GM13977 (cell line): ENCODE results near the gene CRHR1.

Source experiments
- DNase-seq: peaks from one replicate; pipeline ENCODE4 v3.0.0; 2012; ENCODE audit warnings: low spot score
- in situ Hi-C: fragments of 300-500 bp; cut with MboI; formaldehyde crosslinking; loops from one replicate; pipeline ENCODE4 v1.12.0; 2022; ENCODE audit warnings: low sequenced_read_pairs, low pct_unique_long_range_greater_than_20kb, mixed read lengths, inconsistent platforms; ENCODE audit not compliant: unreplicated experiment
- TF ChIP-seq, protein P1 (sequence below): IDR thresholded peaks from 2 replicates; pipeline ENCODE4 v1.5.1; 2012; ENCODE audit warnings: mild to moderate bottlenecking, control low read depth; ENCODE audit not compliant: insufficient read depth; ENCODE audit errors: extremely low read depth, missing control alignments

The CRHR1 gene

DNA sequence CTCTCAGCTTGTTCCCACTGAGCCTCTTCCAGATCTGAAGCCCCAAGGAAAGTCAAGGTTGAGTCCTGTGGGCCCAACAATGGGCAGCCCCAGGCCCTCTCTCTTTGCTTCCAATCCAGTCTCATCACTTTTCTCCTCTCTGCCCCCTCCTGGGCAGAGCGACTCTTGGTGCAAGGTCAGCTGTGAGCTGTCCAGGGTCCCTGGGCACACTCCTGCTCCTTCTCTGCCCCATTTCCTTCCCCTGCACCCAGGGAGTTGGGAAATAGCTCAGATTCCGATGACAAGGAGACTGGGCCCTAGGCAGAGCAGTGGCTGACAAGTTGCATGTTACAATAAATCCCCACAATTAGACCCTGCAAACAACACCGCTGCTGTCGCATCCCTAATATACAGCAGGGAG, 16.1 kb upstream of the CRHR1 start:
- TF ChIP-seq, protein P1, sequence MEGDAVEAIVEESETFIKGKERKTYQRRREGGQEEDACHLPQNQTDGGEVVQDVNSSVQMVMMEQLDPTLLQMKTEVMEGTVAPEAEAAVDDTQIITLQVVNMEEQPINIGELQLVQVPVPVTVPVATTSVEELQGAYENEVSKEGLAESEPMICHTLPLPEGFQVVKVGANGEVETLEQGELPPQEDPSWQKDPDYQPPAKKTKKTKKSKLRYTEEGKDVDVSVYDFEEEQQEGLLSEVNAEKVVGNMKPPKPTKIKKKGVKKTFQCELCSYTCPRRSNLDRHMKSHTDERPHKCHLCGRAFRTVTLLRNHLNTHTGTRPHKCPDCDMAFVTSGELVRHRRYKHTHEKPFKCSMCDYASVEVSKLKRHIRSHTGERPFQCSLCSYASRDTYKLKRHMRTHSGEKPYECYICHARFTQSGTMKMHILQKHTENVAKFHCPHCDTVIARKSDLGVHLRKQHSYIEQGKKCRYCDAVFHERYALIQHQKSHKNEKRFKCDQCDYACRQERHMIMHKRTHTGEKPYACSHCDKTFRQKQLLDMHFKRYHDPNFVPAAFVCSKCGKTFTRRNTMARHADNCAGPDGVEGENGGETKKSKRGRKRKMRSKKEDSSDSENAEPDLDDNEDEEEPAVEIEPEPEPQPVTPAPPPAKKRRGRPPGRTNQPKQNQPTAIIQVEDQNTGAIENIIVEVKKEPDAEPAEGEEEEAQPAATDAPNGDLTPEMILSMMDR = no peak
- in situ Hi-C loops = no loop called here
- DNase-seq = no peak

DNA sequence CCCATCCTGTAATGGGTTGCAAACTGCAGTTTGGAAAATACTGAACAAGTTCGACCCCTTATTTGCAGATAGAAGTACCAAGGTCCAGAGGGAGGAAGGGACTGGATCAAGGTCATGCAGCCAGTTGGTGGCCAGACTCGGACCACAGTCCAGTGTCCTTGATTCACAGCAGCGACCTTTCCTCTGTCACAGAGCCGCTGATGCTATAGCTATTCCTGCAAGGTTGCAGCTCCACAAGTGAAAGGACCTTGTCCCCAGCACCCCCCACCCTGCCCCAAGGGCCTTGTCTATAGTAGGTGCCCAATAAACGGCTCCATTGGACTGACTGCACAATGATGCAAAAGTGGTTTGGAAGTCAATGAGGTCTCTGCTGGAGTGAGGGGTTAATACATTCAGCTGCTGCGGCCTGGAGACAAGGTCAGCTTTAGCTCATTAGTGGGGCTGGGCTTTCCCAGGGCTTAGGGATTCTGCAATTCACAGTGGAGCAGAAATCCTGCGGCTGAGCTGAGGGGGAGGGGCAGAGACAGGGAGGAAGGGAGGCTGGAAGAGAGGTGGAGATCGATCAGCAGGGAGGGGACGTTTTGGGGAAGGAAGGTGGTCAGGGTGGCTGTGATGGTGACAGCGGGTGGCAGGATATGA, 13.4 kb upstream of the CRHR1 start:
- in situ Hi-C loops = no loop called here
- TF ChIP-seq, protein P1 = no peak

DNA sequence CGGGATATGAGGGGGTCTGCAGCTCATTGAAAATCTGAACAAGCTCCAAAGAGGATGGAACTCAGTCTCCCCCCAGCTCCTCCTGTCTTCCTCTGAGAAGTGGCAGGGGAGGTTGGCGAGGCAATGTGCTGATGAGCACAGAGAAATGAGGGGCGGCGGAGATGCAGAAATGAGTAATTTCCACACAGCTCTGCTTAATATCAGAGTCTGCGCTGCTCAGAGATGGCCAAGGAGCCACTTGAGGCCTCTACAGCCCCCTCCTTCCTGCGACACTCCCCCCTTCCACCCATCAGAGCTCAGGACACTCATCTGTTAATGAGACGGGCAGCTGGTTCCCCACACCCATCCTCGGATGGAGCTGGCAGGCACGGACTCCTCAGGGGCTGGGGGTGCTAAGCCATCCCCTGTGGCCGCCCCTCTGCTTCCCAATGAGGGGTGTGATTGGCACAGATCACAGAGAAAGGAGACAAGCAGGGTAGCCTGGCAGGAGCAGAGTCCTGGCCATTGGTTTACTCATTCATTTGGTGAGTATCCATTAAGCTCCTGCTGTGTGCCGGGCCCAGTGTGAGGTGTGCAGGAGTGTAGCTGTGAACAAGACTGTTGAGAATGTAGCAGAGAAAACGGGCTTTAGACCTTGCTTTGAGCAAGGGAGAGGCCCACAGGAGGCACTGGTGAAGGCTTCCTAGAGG, 12.7 kb upstream of the CRHR1 start:
- no peak for DNase-seq
- in situ Hi-C loops = no loop called here
- TF ChIP-seq, protein P1 = no peak

More for the DNA sequence above, 13.4 kb upstream of the CRHR1 start:
- DNase-seq = no peak

DNA sequence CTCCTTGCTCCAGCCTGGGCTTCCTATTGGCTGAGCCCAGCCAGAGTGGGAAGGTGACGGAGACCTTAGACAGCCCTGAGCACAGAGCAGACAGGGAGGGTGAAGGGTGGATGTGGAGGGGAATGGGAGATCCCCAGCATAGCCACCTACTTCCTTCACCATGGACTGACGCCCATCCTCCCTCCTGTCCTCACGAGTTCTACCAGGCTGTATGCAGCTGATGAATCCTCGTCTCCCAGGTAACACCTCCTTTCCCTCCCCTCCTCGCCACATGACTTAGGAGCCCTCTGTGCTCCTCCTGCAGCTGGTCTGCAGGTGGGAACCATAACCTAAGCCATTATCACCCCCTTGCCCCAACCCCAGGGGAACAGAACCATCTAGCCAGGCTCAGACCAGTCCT, 9.0 kb upstream of the CRHR1 start:
- no peak for DNase-seq
- in situ Hi-C loops = no loop called here
- TF ChIP-seq, protein P1 = no peak

DNA sequence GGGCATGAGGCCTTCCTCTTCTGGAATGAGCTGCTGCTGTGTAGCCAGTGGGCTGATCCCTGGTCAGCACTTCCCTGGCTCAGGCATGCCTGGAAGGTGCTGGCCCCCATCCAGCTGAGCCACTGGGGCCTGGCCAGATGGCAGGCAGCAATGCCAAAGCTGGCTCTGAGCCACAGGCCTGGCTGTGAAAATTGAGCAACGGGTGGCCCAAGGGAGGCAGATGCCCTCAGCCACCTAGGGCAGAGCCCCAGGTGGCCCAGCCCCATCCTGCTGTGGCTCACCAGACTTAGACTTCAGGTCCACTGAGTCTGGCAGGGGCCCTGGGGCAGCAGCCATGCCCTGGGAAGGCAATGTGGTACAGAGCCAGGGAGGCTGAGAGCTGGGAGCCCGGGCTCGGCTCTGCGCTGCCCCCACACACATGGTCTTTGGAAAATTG, 8.5 kb upstream of the CRHR1 start:
- no peak for DNase-seq
- TF ChIP-seq, protein P1 = no peak
- in situ Hi-C loops = no loop called here

DNA sequence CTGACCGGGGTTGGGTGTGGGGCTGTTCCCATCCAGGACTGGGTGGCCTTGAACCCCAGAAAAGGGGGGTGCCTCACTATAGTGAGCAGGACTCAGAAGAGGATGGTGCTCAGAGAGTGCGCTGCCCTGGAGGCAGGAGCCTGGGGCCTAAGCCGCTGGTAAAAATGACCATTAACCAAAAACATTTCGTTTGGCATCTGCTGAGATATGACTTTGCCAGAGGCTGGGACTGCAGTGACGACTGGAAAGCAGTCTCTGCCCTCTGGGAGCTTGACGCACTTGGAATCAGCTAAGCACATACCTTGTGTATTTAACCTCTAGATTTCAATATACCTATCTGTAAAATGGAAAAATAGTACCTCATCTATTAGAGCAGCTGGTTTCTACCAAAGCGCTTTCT, 7.2 kb upstream of the CRHR1 start:
- in situ Hi-C loops = no loop called here
- TF ChIP-seq, protein P1 = no peak
- DNase-seq = no peak
